HG02623 (cell line): ENCODE results near the gene NUP205.

Source experiments
- ATAC-seq: cut with Tn5 transposase; IDR thresholded peaks from one replicate; pipeline ENCODE4 v1.9.1; 2021; ENCODE audit warnings: moderate library complexity; ENCODE audit not compliant: unreplicated experiment

NUP205 gene

GRCh38 chr7:135557455-135558336, at the start of gene NUP205:
Gene NUP205, plus strand, starts transcription at chr7:135557917. Its CDS starts 28 bp downstream, at chr7:135557945.
- peak; percentile 62 for ATAC-seq

DNA sequence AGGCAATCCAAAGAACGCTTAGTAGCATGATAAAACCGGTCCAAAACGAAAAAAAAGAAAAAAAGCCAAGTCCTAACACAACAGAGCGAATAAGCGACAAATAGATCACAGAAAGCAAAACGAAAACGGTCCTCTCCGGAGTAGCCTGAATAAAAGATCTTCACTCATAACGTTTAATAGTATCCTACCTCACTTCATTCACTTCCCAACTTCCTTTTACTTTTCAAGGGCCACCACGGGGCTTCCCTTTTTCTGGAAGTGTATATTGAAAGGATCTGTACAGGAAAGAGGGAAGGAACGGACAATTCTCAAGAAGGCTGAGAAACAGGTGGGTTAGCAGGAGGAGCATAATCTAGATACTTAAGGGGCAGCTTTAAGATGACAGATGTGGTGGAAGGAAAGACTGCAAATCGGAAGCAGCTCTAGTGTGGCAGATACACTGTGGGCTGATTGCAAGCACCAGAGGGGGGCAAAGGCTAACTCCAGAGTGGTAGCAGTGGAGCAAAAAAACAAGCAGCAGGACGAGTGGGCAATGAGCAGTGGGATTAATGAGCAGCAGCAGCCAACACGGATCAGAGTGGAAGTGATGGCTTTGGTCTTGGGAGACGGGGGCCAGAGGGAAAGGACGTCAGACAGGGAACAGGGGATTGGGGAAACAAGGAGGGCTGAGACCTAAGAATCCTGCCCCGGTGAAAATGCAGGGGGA, 48.7 kb upstream of the NUP205 start:
- peak; percentile 22 for ATAC-seq

DNA sequence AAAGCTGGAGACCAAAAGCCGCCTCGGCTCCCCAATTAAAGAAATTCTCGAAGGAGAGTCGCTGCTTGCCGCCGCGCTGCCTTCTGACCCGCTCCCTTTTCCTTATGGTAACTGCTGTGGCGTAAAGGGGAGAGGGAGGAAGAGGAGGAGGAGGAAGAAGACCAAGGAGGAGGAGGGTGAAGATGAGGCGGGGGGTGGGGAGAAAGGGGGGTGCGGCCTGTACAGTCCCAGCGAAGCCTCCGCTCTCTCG, 48.2 kb upstream of the NUP205 start:
- no peak for ATAC-seq

GRCh38 chr7:135509839-135510591, 47.7 kb upstream of the NUP205 start, which contains the start of gene CNOT4:
Gene CNOT4, minus strand, starts transcription at chr7:135510102. Its CDS starts 71,771 bp downstream, at chr7:135438331.
- peak; percentile 93 for ATAC-seq

GRCh38 chr7:135510592-135511183, 47.0 kb upstream of the NUP205 start:
- no peak for ATAC-seq

GRCh38 chr7:135512135-135512887, 45.4 kb upstream of the NUP205 start:
- no peak for ATAC-seq

- no peak for ATAC-seq
These were observed 42.9 kb upstream of the NUP205 start for GRCh38 chr7:135514856-135515255.

DNA sequence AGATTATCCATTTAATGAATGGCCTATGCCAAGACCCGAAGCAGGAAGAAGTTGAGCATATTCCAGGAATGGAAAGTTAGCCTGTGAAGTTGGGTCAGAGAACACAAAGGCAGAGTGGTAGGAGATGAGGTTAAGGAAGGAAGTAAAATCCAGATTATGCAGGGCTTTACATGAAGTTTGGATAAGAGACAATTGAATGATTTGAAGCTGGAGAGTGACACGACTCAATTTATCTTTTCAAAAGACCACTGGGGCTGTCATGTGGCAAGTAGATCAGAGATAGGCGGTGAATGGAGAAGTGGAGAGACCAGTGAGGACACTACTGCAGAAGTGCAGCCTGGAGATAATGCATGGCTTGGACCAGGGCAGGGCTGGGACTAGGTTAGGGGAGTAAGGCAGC, 40.7 kb upstream of the NUP205 start:
- no peak for ATAC-seq

- ATAC-seq, result no peak
These were observed 39.0 kb upstream of the NUP205 start for GRCh38 chr7:135518748-135519147.

DNA sequence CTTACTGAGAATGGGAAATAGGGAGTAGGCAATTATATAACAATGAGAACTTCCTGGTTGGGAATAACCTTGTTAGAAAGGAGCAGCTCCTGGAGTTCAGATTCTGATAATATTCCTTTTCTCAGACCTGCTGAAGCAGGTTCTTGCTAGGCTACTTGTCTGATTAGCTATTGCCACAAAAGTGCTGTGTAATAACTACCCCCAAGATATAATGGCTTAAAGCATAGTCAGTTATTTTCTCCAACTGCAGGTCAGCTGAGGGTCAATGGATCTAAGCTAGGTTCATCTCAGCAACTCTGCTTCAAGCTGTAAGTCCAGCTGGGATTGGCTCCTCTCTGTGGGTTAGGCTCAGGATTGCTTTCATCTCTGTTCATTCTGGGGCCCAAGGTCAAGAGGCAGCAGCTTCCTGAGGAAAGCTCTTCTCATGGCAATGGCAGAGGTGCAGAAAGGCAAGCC, 38.5 kb upstream of the NUP205 start:
- ATAC-seq, result no peak

GRCh38 chr7:135519871-135520270, 37.8 kb upstream of the NUP205 start:
- no peak for ATAC-seq

- ATAC-seq, result no peak
These were observed 35.2 kb upstream of the NUP205 start for GRCh38 chr7:135522509-135522908.

GRCh38 chr7:135523146-135523545, 34.6 kb upstream of the NUP205 start:
- ATAC-seq, result no peak

- ATAC-seq, result no peak
These were observed 32.3 kb upstream of the NUP205 start for GRCh38 chr7:135525426-135525825.

DNA sequence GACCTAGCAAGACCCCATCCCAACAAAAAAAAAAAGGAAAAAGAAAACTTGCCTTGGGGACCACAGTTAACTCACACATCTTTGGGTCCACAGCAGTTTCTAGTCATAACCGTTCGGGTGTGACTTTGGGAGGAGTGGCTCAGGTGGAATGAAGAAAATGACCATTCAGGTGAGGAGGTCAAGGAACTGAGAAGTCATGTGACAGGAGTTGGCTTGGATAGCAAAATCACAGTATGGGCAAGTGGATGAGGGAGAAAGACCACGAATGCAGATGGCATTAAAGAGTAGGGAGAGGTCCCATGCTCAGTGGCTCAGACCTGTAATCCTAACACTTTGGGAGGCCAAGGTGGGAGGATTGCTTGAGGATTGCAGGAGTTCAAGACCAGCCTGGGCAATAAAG, 30.7 kb upstream of the NUP205 start:
- ATAC-seq, result no peak

DNA sequence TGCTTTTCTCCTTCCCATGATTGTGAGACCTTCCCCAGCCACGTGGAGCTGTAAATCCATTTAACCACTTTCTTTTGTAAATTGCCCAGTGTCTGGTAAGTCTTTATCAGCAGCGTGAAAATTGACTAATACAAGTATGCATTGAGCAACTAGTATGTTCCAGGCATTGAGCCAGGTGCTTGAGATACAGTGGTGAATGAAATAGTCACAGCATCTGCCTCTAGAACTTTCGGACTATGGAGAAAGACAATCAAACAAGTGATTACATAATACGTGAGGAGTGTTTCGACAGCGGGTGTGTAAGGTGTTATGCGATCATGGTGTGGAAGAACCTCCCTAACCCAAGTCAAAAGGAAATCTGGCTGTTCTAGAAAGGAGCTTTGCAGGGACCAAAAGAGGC, 21.6 kb upstream of the NUP205 start:
- ATAC-seq, result no peak

GRCh38 chr7:135537453-135537852, 20.3 kb upstream of the NUP205 start:
- ATAC-seq, result no peak

DNA sequence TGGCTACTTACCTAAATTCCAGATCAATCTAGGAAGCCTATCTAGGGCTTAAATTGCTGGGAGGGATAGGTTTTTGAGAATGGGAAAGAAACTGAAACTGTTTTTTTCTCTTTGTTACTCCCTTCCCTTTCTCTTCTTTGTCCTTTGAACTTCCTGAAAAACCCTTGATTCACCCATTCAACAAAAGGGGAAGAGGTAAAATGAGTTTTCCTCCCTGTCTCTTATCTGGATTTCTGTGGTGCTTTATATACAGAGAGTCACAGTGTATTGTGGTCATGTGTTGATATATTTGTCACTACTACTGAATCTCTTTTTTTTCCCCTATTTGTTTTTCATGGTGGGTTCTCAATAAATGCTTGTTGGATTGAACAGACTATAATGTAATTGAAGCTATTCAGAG, 19.8 kb upstream of the NUP205 start:
- ATAC-seq, result no peak

DNA sequence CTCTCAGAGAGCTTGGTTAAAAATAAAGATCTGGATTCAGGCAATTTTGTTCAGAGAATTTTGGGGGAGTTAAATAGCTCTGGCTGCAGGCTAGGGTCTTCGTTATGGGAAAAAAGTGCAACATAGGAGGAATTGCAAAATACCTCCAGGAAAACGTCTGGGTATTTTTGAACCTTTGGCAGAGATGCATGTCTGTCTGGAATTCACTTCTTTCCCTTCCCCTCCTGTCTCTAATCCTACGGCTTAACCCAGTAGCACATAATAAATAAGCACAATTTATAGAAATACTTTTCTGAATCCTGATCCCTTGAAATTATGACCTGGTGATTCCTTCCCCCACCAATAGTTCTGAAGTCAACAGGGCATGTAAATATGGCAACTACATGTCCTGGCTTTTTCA, 19.3 kb upstream of the NUP205 start:
- no peak for ATAC-seq

GRCh38 chr7:135539629-135540028, 18.1 kb upstream of the NUP205 start:
- ATAC-seq, result no peak
